D341Med (cell line): ENCODE measurements around the gene KCNE4.

ENCODE experiments used
- DNase-seq: peaks from one replicate; pipeline ENCODE4 v3.0.0; 2012; ENCODE audit warnings: low spot score

KCNE4 gene, protein sequence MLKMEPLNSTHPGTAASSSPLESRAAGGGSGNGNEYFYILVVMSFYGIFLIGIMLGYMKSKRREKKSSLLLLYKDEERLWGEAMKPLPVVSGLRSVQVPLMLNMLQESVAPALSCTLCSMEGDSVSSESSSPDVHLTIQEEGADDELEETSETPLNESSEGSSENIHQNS

DNA sequence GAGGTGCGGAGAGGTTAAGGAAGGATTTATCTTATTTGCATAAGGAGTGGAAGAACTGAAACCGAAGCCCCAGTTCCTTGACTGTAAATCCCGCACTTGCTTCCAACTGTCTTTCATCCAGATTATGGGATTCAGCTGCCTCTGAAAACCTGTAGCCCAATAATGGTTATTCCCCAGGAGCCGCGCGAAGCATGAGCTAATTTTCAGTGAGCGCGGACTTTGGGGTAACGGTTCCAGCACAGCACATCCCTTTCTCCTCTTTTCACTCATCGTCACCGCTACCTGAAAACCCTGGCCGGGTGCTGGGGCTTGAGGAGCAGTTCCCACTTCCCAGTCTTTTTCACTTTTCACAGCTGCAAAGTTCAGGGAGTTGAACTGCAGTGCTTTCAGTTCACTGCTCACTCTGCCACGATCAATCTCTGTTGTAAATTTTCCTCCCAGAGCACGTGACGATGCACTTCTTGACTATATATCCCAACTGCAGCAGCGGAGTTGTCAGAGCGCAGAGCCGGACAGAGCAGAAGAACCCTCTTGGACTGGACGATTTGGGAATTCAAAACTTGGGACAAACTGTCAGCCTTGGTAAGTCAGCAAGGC lies at the start of gene KCNE4:
Gene KCNE4, plus strand, starts transcription at position 498 of the 597 bp plus-strand sequence. CDS start 641 bp downstream, outside the sequence.
- DNase-seq: no peak

DNA sequence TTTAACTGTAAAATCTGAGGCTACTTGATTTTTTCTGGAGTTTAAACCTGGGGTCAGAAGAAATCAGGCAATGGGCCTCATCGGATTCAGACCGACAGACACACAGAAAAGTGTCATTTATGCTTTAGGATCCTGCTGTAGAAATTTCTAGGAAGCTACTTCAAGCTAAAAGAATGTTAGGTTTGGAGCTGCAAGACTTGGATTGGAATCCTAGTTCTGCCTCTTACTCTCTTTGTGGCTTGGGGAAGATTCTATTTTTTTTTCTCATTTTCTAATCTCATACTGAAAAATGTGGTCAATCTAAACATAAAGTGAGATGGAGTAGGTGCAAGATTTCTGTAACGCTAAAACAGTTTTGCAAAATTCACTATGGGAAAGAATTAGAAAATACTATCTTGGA lies 48.8 kb upstream of the KCNE4 start:
- DNase-seq: no peak

DNA sequence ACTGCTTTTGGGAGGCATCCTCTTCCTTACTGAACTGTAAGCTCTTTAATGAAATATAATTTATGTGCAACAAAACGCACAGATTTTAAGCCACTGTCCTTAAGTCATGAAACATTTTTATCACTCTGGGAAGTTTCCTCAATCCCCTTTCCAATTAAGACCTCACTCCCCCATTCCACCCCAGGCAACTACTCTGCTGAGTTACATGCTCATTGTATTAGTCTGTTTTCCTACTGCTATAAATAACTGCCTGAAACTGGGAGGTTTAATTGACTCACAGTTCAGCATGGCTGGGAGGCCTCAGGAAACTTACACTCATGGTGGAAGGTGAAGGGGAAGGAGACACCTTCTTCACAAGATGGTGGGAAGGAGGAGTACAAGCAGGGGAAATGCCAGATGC lies 46.5 kb upstream of the KCNE4 start:
- no peak for DNase-seq

DNA sequence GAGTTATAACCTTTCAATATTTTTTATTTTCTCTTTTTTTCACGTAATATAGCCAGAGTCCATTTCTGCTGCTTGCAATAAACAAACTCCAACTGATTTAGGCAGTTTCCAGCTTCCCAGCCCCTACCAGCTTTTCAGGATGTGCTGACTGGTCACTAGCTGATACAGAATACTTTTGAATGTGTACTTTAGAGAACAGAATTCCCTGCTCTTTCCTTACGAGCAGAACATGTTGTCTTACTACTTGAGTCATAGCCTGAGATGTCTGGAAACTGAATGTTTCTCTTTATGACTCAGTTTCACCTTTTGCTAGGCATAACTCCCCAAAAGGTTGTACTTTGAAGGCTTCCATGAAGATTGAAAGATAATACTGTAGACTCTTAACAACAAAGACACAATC lies 44.5 kb upstream of the KCNE4 start:
- no peak for DNase-seq

DNA sequence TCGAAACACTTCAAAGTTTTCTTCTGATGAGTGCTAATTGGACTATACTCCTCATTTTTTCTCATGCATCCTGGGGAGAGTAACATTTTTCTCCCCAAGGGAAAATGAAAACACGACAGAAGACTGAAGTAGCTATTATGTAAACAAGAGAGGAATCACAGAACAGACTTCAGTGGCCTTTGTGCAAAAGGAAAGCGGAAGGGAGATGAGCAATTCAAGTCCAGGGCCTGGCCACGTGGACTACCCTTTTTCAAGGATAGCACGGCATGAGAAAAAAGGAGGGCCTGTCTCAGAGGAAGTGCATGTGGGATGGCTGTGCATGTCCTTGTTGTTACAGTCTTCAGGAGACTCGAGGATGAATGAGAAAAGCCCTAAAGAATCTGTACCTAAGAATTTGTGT lies 43.8 kb upstream of the KCNE4 start:
- no peak for DNase-seq

DNA sequence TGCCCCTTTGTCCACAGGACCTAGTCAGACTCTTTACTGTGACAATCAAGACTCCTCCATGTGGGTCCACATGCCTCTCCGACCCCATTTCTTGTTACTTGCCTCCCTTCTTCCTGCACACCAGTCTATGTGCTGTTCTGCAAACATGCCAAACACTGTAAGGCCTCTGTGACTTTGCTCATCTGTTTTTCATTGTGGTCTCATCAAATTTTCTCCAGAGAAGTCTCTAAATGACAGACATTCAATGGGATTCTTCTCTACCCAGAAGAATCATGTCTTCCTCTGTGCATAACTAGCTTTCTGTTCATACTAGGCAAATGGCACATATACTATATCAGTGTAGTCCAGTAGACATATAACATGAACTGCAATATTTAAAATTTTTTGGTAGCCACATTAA lies 43.0 kb upstream of the KCNE4 start:
- no peak for DNase-seq

DNA sequence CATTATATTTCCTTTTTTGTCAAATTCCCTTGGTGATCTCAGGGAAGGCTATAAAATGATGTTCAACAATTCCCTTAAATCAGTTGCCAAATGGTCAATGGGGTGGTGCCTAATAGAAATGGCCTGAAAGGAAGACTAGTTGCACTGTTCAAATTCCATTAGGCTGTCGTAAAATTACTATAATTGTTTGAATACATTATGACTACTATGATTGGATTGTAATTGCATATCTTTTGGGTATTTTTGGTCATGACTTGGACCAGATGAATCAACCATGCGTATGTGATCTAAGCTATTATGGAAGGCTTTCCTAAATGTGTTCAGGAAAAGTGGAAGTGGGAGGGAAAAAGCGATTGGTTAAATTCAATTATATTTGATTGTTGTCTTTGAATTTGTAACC lies 41.3 kb upstream of the KCNE4 start:
- DNase-seq: no peak

DNA sequence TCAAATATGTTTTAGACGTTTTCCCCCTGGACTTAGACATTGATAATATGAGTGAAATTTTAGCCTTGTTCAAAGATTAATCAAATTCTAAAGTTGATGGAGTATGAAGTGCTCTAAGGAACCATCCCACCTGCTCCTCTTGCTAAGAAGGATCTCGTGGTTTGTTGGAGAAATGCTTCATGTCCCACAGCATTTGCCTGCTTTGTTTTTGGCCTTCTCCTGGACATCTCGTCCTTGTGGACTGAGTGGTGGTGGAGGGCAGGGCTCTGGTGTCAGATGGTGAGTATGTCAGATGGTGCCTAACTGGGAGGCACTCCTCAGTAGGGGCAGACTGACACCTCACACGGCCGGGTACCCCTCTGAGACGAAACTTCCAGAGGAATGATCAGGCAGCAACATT lies 39.7 kb upstream of the KCNE4 start:
- DNase-seq: no peak

DNA sequence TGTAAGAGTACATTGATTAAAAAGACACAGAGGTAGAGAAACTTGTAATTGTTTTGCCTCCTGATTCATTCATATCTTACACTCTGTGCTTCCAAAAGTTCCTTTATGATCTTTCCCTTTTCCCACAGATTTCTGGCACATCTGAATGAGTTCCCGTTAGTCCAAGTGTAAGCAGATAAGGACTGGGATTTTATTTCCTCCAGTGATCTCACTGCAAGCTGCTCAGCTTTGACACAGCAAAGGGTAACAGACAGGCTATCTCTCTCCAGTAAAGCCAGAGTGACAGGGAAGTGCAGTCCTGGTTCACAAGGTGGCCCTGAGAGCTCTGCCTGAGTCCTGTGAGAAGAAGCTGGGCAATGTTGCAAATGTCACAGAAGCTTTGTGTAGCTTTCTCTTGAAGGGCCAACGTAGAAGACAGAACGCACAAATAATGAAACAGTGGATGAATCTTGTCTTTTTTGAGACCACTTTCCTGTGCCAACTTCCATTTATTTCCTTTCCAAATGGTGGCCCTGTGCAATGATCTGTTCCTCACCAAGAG lies 32.5 kb upstream of the KCNE4 start:
- no peak for DNase-seq

DNA sequence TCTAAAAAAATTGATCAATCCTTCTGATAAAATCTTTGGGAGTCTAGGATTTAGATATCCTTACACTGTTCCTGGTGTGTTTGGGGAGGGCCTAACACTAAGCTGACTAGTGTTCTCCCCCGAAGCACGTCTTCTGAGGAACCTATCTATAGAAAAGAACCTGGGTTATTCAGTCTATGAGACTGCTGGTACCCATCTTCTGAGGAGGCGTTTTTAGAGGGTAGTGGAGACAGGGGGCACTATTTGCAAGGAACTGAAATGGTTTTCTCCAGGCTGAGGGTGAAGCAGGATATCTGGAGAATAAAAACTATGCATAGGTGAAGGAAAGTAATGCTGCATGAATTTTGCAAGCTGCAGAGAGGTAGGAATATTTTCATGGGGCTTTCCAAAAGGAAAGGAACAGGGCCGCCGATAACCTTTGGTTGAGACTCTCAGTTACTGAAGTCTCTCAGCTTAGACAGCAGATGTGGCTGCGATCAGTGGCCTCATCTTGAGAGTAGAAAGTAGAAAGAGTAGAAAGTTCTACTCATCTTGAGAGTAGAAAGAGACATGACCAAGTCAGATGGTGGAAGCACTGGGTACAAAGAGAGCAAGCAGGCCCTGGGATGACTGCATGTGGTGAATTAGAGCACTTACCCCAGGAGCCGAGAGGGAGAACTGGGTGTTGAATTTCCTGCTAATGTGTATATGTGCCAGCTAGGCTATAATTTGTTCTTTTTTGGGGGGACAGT lies 31.8 kb upstream of the KCNE4 start:
- DNase-seq: no peak

DNA sequence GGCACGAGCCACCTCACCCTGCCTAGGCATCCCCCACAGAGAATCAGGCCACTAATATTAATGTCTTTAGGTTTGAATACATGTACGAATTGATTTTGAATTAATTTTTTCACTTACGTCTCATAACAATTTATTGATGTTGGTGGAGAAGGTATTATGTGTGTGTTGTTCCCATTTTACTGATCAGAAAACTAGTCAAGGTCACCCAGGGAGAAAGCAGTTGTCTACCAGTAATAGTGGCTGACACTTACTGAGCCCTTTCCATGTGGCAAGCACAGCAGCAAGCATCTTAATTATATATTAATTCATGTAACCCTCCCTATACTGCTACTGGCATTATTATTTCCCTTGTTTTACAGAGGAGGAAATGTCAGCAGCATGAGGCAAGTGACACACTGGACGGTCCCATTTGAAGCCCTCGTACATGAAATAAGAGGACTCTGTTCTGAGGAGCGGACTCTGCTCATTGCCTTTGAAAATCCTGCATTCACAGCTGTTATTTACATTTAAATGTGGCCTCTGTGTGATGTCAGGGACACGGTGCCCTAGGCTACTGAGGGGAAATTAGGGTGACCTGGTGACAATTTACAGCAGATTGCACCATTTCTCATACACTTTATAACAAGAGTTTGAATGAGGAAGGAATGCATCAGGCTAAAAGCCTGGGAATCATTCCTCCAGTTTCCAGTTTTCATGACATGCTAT lies 30.9 kb upstream of the KCNE4 start:
- DNase-seq: no peak

DNA sequence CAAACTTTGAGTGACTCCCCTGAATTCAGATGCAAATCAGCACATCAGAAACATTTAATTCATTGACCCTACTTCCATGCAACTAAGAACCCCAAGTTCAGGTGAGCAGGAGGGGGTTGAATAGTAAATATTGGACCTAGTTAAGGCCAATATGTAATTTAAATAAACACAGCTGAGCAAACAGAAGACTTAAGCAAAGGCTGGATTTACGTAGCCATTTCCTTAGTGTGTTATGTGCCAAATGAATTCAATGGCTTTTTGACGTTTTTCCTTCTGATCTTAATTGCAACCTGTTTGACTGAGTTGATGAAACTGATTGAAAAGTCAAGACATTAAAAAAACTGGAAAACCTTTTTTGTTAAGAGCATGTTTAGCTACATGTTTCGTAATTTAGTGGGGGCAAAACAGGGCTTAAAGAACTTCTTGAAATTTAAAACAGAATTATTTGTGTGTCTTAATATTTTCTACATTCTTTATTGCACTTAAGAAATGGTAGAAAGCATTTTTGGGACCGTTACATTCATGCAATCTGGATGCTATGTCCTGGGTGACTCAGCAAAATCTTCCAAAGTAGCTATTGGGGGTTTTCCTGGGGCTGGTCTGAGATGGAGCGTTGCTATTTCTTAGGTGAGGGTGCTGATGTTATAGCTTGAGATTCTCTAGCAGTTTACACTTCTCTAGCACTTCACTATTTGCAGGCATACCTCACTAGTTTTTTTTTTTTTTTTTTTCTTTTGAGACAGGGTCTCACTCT lies 25.5 kb upstream of the KCNE4 start:
- no peak for DNase-seq

DNA sequence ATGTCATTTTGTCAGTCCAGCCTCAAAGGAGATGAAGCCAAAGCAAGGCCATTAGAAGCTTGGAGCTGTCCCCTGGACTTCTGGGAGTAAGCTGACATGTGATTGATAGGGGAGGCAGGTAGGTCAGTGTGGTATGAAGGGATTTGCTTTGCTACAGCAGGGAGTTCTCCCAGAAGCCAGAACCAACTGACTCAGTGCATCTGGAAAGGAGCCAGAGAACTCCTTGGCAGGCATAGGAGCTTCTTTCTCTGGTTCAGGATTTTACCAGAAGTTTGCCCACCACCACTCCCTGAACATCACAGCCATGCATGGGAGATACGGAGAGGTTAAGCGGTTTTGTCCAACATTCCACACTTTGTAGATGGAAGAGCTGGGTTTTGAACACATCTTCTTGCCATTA lies 24.5 kb upstream of the KCNE4 start:
- no peak for DNase-seq

DNA sequence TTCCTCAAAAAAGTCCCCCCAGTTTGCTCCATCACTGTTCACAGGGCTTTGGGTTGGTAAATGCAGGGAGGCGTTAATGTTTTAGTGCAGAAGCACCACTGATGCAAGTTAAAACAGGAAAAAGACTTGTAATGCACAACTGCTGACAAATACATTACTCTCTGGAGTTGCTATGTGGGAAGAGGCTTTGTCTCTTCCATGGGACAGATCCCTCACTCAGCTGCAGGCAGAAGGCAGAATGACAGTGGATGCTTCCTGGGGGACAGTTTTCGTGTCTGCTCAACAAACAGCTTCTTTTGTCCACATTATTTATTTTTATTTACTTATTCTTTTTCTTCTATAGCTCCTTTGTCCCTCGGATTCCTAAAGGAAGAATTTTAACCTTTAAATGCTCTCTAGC lies 22.7 kb upstream of the KCNE4 start:
- DNase-seq: no peak

DNA sequence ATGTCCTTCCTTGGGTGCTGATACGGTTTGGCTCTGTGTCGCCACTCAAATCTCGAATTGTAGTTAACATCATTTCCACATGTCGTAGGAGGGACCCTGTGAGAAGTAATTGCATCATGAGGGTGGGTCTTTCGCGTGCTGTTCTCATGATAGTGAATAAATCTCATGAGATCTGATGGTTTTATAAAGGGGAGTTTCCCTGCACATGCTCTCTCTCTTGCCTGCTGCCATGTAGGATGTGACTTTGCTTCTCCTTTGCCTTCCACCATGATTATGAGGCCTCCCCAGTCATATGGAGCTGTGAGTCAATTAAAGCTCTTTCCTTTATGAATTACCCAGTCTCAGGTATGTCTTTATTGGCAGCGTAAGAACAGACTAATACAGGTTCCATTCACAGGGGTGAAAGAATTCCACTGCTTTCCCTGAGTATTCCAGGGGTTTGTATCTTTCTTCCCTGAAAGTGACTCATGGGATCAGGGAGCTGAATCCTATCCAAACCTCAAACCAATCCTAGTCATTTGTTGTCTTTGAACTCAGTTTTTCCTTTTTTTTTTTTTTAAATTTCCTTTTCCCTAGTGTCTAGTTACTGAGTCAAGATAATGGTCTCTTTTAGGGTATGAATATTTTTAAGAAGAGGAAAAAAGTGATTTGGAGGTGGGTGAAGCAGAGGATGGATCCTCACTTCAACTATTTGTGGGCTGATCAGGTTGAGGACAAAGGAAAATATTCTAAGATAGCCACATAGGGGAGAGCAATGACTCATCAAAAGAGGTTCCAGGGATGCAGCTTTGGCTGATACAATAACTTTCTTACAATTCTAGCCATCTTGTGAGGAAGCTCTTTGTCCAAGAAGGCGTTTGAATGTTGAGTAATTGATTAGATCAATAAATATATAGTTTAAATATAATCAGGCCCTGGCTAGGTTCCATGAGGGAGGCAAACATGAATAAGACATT lies 19.5 kb upstream of the KCNE4 start:
- DNase-seq: no peak

DNA sequence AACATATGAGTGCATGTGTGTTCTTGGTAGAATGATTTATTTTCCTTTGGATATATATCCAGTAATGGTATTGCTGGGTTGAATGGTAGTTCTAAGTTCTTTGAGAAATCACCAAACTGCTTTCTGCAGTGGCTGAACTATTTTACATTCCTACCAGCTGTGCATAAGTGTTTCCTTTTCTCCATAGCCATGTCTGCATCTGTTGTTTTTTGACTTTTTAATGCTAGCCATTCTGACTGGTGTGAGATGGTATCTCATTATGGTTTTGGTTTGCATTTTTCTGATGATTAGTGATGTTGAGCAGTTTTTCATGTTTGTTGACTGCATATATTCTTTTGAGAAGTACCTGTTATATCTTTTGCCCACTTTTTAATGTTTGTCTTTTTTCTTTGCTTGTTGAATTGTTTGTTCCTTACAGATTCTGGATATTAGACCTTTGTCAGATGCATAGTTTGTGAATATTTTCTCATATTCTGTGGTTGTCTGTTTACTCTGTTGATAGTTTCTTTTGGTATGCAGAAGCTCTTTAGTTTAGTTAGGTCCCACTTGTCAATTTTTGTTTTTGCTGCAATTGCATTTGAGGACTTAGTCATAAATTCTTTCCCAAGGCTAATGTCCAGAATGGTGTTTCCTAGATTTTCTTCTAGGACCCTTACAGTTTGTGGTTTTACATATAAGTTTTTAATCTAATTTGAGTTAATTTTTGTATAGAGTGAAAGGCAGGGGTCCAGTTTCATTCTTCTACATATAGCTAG lies 17.6 kb upstream of the KCNE4 start:
- no peak for DNase-seq

DNA sequence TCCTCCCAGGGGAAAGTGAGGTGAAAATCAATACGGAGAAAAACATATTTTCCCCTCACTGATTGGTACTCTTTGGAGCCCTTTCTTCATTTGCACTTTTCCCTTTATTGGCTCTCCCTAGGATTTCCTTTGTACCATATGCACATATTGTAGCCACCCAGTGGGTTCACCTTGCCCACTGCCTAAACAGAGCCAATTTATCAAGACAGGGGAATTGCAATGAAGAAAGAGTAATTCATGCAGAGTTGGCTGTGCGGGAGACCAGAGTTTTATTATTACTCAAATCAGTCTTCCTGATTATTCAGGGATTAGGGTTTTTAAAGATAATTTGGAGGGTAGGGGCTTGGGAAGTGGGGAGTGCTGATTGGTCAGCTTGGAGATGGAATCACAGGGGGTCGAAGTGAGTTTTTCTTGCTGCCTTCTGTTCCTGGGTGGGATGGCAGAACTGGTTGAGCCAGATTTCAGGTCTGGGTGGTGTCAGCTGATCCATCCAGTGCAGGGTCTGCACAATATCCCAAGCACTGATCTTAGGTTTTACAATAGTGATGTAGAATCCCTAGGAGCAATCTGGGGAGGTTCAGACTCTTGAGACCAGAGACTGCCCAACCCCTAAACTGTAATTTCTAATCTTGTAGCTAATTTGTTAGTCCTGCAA lies 15.1 kb upstream of the KCNE4 start:
- DNase-seq: no peak

DNA sequence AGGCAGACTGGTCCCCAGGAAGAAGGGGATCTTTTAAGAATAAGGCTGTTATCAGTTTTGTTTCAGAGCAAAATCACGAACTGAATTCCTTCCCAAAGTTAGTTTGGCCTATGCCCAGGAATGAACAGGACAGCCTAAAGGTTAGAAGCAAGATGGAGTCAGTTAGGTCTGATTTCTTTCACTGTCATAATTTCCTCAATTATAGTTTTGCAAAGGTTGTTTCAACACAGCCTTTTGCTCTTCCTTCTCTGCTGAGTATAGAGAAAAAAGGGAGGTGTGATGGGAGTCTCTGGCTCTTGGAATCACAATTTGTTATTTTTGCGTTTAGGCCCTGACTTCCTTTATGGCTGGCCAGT lies 14.6 kb upstream of the KCNE4 start:
- DNase-seq: no peak

DNA sequence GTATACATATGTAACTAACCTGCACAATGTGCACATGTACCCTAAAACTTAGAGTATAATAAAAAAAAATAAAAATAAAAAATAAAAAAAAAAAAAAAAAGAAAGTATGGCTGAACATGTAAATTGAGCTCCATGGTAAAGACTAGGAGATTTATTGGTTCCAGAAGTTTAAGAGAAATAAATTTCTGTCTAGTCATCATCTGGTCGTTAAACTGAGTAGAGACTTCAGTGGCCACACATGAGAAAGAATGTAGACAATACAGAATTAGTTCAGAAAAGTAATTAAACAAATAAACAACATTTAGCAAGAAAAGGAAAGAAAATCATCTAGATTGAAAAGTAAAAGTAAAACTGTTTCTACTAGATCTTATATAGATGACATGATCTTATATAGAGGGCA lies 12.4 kb upstream of the KCNE4 start:
- no peak for DNase-seq

DNA sequence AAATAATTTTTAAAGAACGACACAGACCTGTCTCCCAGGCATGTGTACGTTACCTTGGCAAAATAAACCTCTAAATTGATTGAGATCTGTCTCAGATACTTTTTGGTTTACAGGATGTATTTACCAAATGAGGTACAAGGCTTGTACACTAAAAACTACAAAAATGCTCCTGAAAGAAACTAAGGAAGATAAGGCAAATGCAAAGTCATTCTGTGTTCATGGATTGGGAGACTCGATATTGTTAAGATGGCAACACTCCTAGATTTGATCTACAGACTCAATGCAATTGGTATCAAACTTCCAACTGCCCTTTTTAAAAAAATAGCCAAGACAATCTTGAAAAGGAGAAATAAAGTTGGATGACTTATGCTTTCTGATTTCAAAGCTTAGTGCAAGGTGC lies 11.5 kb upstream of the KCNE4 start:
- DNase-seq: no peak
